ENCODE measurements around the gene SHISA8.
"Not testable (repeated sequence)": the region's sequence is repeated elsewhere in the genome, so short reads cannot be mapped to it uniquely, and the experiment has no call there.

The SHISA8 gene

GRCh38 chr22:41915035-41915785 is at the start of gene SHISA8:
TSS of gene SHISA8 (minus strand) at chr22:41915074. CDS start at chr22:41914667, 407 bp downstream.
- DNase-seq (ENCODE audit: low spot score), result peak; percentile 71

- DNase-seq (ENCODE audit: low spot score), result no peak
Observed at GRCh38 chr22:41964112-41964491, 49.2 kb upstream of the SHISA8 start.

- no peak for DNase-seq (ENCODE audit: low spot score)
Observed at GRCh38 chr22:41963453-41964111, 48.7 kb upstream of the SHISA8 start.

- DNase-seq (ENCODE audit: low spot score), result no peak
Observed at GRCh38 chr22:41957941-41958556, 43.2 kb upstream of the SHISA8 start.

- DNase-seq (ENCODE audit: low spot score), result no peak
Observed at GRCh38 chr22:41952713-41953112, 37.8 kb upstream of the SHISA8 start.

GRCh38 chr22:41951898-41952474 is 37.1 kb upstream of the SHISA8 start, which contains the start of gene SMIM45:
TSS of gene SMIM45 (plus strand) at chr22:41952150.
- DNase-seq (ENCODE audit: low spot score), result no peak

- DNase-seq (ENCODE audit: low spot score), result no peak
Observed at GRCh38 chr22:41949297-41949965, 34.6 kb upstream of the SHISA8 start.

- not testable (repeated sequence) for DNase-seq (ENCODE audit: low spot score)
Observed at GRCh38 chr22:41948928-41949296, 34.0 kb upstream of the SHISA8 start.

GRCh38 chr22:41948142-41948541 is 33.3 kb upstream of the SHISA8 start:
- no peak for DNase-seq (ENCODE audit: low spot score)

GRCh38 chr22:41947424-41948080 is 32.7 kb upstream of the SHISA8 start:
- no peak for DNase-seq (ENCODE audit: low spot score)

GRCh38 chr22:41946629-41947423 is 32.0 kb upstream of the SHISA8 start, which contains the start of gene CENPM:
TSS of gene CENPM (minus strand) at chr22:41947152. CDS start at chr22:41947076, 76 bp downstream.
- DNase-seq (ENCODE audit: low spot score), result peak; percentile 90

- DNase-seq (ENCODE audit: low spot score), result no peak
Observed at GRCh38 chr22:41943661-41944209, 28.9 kb upstream of the SHISA8 start.

- DNase-seq (ENCODE audit: low spot score), result peak; percentile 85
Observed at GRCh38 chr22:41940832-41941765, 26.2 kb upstream of the SHISA8 start.

GRCh38 chr22:41939981-41940831 is 25.3 kb upstream of the SHISA8 start:
- no peak for DNase-seq (ENCODE audit: low spot score)

GRCh38 chr22:41936894-41937169 is 22.0 kb upstream of the SHISA8 start:
- no peak for DNase-seq (ENCODE audit: low spot score)

GRCh38 chr22:41935509-41935908 is 20.6 kb upstream of the SHISA8 start:
- no peak for DNase-seq (ENCODE audit: low spot score)

- DNase-seq (ENCODE audit: low spot score), result no peak
Observed at GRCh38 chr22:41935015-41935351, 20.1 kb upstream of the SHISA8 start.

GRCh38 chr22:41934284-41935014 is 19.6 kb upstream of the SHISA8 start:
- no peak for DNase-seq (ENCODE audit: low spot score)
